CD4-positive, alpha-beta T cell (primary cell): ENCODE data around the gene SUPT20H. TPM values are rescaled to one million over a fixed set of nuclear protein-coding genes. Genes with fewer than 3 reads are reported as not detected.

ENCODE experiments used
- ATAC-seq: fragments of 200-7000 bp; cut with Tn5 transposase; one replicate; pipeline ENCODE4 v1.10.0; 2022; ENCODE audit warnings: mild to moderate bottlenecking; ENCODE audit not compliant: poor library complexity
- CTCF ChIA-PET: fragments of 350-600 bp; sonication (Branson Sonifier 250); formaldehyde crosslinking; loops from one replicate; lab custom pipeline; 2021; ENCODE audit warnings: antibody characterized with exemption, inconsistent platforms; lab: Charles Lee
- POLR2A ChIA-PET: fragments of 350-600 bp; sonication (Branson Sonifier 250); formaldehyde crosslinking; loops from one replicate; lab custom pipeline; 2021; ENCODE audit warnings: antibody characterized with exemption, inconsistent platforms; lab: Charles Lee
- DNase-seq, 14 experiments: peaks; one replicate each; pipeline ENCODE4 v3.0.0-alpha.2; 2013 to 2020; ENCODE audit warnings: mixed read lengths in 2 of 14
- H3K27ac ChIP-seq, 2 donors: one replicate each; pipeline versions ENCODE4 v1.5.1 to v1.7.0; 2013; ENCODE audit warnings: low read length in 2 of 2, low read depth in 1 of 2, mild to moderate bottlenecking in 1 of 2
- H3K27me3 ChIP-seq, 2 experiments: 1 replicate in 1 of 2; 2 replicates in 1 of 2; pipeline versions ENCODE4 v1.6.1 to v1.7.0; 2013; ENCODE audit warnings: low read length in 2 of 2, control low read depth in 1 of 2, mild to moderate bottlenecking in 1 of 2, moderate library complexity in 1 of 2; ENCODE audit not compliant: insufficient read depth in 2 of 2, control insufficient read depth in 1 of 2
- H3K36me3 ChIP-seq: one replicate; pipeline ENCODE4 v1.6.1; 2013; ENCODE audit warnings: low read length, control low read depth; ENCODE audit not compliant: insufficient read depth
- H3K4me1 ChIP-seq: one replicate; pipeline ENCODE4 v1.6.1; 2013; ENCODE audit warnings: low read length, control low read depth; ENCODE audit not compliant: insufficient read depth
- H3K4me3 ChIP-seq: one replicate; pipeline ENCODE4 v1.5.1; 2013; ENCODE audit warnings: mild to moderate bottlenecking, low read length, moderate library complexity
- H3K9me3 ChIP-seq, 2 experiments: 1 replicate in 1 of 2; 2 replicates in 1 of 2; pipeline versions ENCODE4 v1.6.1 to v1.7.0; 2013; ENCODE audit warnings: low read length in 2 of 2, mild to moderate bottlenecking in 2 of 2, control low read depth in 1 of 2, moderate library complexity in 1 of 2; ENCODE audit not compliant: control insufficient read depth in 1 of 2, insufficient read depth in 1 of 2
- H3K27ac Mint-ChIP-seq: one replicate; pipeline ENCODE4 v1.8.0; 2020; ENCODE audit warnings: mixed read lengths
- H3K27me3 Mint-ChIP-seq: one replicate; pipeline ENCODE4 v1.8.0; 2021; ENCODE audit warnings: mixed read lengths
- H3K36me3 Mint-ChIP-seq: one replicate; pipeline ENCODE4 v1.8.0; 2021; ENCODE audit warnings: low read depth, mixed read lengths
- H3K4me1 Mint-ChIP-seq: one replicate; pipeline ENCODE4 v1.8.0; 2021; ENCODE audit warnings: low read depth, mixed read lengths
- H3K4me3 Mint-ChIP-seq: one replicate; pipeline ENCODE4 v1.8.0; 2020; ENCODE audit warnings: mild to moderate bottlenecking, mixed read lengths
- H3K9me3 Mint-ChIP-seq: one replicate; pipeline ENCODE4 v1.8.0; 2020; ENCODE audit warnings: mixed read lengths
- intact Hi-C, 2 experiments: fragments of 100-400 bp; cut with DNase I in 1 of 2; cut with micrococcal nuclease in 1 of 2; formaldehyde crosslinking; loops; one replicate each; pipeline versions ENCODE4 v1.15.1 to v1.9.0; 2023 to 2025; cut with DNase I, micrococcal nuclease
- polyA plus RNA-seq, 2 donors: library from polyadenylated mRNA; unstranded; fragments of 120-200 nt; gene quantifications; one replicate each; pipeline ENCODE4 v1.2.1, GENCODE V29; 2013
- total RNA-seq, 174 experiments: library from RNA in 2 of 174; stranded (reverse) in 2 of 174; gene quantifications; one replicate each; pipeline ENCODE4 v1.2.3 and lab custom pipeline; 2021 to 2026
- TF ChIP-seq, protein P1 (sequence below): fragments of 200-600 bp; IDR thresholded peaks from one replicate; pipeline ENCODE4 v1.8.0; 2022; ENCODE audit warnings: antibody characterized with exemption, mild to moderate bottlenecking

Gene SUPT20H
- total RNA-seq (10 to 100 TPM; 61.7 to 63.1 TPM), total RNA-seq (lab: John Stamatoyannopoulos, UW) (43.9 to 125 (median 78.6) reads per million in 172 experiments)
- polyA plus RNA-seq (2013, experiment 1 of 2), result 66.6 TPM
- polyA plus RNA-seq (2013, experiment 2 of 2), result 77.4 TPM

DNA sequence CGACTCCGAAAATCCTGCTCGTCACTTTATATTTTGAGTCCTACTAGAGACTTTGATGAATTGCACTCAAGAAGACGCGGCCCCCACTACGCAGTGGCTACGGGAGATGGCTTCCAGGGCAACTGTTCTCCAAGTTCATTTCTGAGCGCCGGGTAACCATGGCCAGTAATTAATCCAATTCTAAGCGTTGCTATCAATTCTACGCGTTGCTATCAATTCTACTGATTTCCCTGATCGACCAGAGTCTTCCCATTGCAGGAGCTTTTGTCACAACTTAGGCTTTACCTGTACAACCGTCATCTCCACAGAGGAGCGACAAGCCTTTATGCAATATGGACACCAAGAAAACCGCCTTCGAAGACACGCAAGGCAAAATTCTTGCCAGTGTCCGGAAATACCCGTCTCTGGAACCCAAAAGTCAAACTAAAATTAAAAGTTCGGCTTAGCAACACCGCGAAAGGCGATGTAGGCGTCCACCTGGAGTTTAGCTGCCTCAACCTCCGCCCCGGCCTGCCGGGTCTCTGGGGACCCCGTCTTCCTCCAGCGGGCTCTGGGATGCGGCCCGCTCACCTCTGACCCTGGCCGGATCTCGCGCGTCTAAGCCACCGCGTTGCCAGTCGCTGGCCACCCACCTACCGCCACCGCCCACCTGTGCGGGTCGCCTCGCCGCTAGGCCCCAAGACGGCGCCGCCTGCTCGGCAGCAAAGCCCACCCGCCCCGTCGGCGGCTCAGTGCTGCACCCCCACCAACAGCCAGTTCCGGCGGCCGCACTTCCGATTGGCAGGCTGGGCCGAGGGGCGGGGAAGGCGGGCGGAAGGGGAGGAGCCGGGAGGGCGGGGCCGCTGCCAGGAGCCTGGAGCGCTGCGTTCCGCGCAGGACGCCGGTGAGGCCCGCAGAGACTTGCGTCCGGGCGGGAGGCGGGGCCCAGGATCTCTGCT is at the start of gene SUPT20H:
SUPT20H (minus strand) TSS at position 779 of the 938 bp plus-strand sequence. CDS start 8,198 bp downstream, outside the sequence.
- DNase-seq, result peak; percentile 89 to 96 (median 94)
- peak; percentile 91 for ATAC-seq
- ChIA-PET CTCF (interaction anchor here (2.5 kb wide), 1 partner anchor 59 kb away, joined by 8 read pairs; the partner anchor contains the start of gene EXOSC8), POLR2A (interaction anchor here (1.0 to 2.8 kb wide), 5 partner anchors 11 to 1290 kb away, joined by 3 to 51 read pairs (median 5); partner anchors contain the start of genes ALG5, EXOSC8 and UFM1)
- Mint-ChIP-seq H3K4me3 (peak within 1 kb of the TSS; percentile 95), H3K36me3 (peaks cover 36% of the 10 kb centered on the region), H3K9me3 (no peaks in the 10 kb centered on the region), H3K27me3 (no peaks in the 10 kb centered on the region), H3K4me1 (peaks cover 43% of the 10 kb centered on the region), H3K27ac (peak within 1 kb of the TSS; percentile 99)
- Histone ChIP-seq H3K36me3 (peaks cover 4% of the 10 kb centered on the region), H3K27me3 (no peaks in the 10 kb centered on the region), H3K9me3 (no peaks in the 10 kb centered on the region), H3K4me3 (peak within 1 kb of the TSS; percentile 96), H3K27ac (peak within 1 kb of the TSS; percentile 93), H3K4me1 (peaks cover 16% of the 10 kb centered on the region)
- intact Hi-C loops, result loop anchor here (2.0 to 10.0 kb wide), 4 partner anchors 58 to 1976 kb away; partner anchors contain the start of genes EXOSC8 (in 1 of the 2), NHLRC3 (in 1 of the 2) and PROSER1 (in 1 of the 2)
- TF ChIP-seq, protein P1, sequence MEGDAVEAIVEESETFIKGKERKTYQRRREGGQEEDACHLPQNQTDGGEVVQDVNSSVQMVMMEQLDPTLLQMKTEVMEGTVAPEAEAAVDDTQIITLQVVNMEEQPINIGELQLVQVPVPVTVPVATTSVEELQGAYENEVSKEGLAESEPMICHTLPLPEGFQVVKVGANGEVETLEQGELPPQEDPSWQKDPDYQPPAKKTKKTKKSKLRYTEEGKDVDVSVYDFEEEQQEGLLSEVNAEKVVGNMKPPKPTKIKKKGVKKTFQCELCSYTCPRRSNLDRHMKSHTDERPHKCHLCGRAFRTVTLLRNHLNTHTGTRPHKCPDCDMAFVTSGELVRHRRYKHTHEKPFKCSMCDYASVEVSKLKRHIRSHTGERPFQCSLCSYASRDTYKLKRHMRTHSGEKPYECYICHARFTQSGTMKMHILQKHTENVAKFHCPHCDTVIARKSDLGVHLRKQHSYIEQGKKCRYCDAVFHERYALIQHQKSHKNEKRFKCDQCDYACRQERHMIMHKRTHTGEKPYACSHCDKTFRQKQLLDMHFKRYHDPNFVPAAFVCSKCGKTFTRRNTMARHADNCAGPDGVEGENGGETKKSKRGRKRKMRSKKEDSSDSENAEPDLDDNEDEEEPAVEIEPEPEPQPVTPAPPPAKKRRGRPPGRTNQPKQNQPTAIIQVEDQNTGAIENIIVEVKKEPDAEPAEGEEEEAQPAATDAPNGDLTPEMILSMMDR, result no peak

DNA sequence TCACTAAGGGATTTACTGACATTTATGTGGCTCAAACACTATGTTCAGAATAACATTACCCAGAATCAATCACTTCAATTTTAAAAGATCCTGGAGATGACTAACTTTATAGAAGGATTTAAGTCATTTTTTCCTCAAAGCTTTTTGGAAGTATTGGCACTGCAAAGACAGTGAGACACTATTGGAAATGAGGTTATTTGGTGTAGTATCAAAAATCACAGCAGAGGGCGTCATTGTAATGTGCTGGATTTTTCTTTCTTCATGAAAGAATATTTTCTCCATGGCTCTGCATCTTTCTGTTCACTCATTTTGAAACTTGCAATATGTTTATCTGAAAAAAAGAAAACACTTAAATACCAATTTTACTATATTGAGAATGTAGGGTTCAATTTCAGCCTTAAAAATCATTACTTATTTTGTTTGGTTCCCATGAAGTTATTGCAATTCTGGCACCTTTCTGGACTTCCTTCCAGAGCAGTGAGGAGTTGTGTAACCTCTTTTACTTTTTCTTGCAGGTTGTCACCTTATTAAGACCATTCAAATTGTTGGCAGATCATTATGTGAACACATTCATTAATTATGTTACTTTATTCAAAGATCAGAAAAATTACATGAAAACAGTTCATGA is 49.7 kb upstream of the SUPT20H start:
- TF ChIP-seq, protein P1, result peak; percentile 14
- Histone ChIP-seq H3K27me3 (peaks cover 0 to 3% of the 10 kb centered on the region in 2 experiments), H3K4me3 (no peak overlapping the region), H3K9me3 (peaks cover 0 to 6% of the 10 kb centered on the region in 2 experiments), H3K27ac (no peak overlapping the region), H3K36me3 (no peaks in the 10 kb centered on the region), H3K4me1 (no peaks in the 10 kb centered on the region)
- DNase-seq, result no peak
- no peak for ATAC-seq
- Mint-ChIP-seq H3K4me1 (no peaks in the 10 kb centered on the region), H3K27me3 (peaks cover 27% of the 10 kb centered on the region), H3K27ac (no peak overlapping the region), H3K36me3 (no peaks in the 10 kb centered on the region), H3K9me3 (no peaks in the 10 kb centered on the region), H3K4me3 (no peak overlapping the region)
- ChIA-PET CTCF (interaction anchor here (1.0 kb wide), 1 partner anchor 10 kb away, joined by 3 read pairs; no protein-coding TSS in a partner anchor), POLR2A (no interaction called here)
- intact Hi-C loops, result no loop called here

DNA sequence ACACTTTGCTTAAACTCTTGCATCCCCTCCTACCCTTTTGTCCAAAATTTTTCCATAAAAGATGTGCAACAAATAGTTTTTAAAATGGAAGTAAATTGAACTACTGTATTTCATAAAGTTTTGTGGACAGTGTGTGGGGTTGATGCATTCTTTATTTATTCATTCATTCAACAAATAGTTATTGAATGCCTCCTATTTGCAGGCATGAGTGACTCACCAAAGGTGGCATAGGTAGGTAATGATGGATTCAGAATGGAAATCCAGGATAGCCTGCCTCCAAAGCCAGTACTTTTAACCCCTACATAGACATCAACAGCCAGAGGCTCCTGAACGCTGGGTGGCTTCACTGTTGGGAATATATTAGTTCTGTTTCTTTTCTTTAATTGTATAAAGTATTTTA is 48.4 kb upstream of the SUPT20H start:
- ChIA-PET POLR2A (no interaction called here), CTCF (no interaction called here)
- Mint-ChIP-seq H3K36me3 (no peaks in the 10 kb centered on the region), H3K4me3 (no peak overlapping the region), H3K9me3 (no peaks in the 10 kb centered on the region), H3K27ac (no peak overlapping the region), H3K27me3 (peaks cover 33% of the 10 kb centered on the region), H3K4me1 (no peaks in the 10 kb centered on the region)
- H3K27ac ChIP-seq, result no peak overlapping the region
- H3K27me3 ChIP-seq, result peaks cover 0 to 3% of the 10 kb centered on the region in 2 experiments
- no peak for DNase-seq
- H3K4me1 ChIP-seq, result no peaks in the 10 kb centered on the region
- intact Hi-C loops, result no loop called here
- H3K9me3 ChIP-seq, result peaks cover 0 to 6% of the 10 kb centered on the region in 2 experiments
- no peak for ATAC-seq
- no peak overlapping the region for H3K4me3 ChIP-seq
- H3K36me3 ChIP-seq, result no peaks in the 10 kb centered on the region
- TF ChIP-seq, protein P1, result no peak
